ENCODE measurements around the gene AXIN2. TPM values are rescaled to one million over a fixed set of nuclear protein-coding genes. Genes with fewer than 3 reads are reported as not detected.

Gene AXIN2
- polyA plus RNA-seq, 3 donors: 22.1 to 24.6 (median 23.1) TPM

DNA sequence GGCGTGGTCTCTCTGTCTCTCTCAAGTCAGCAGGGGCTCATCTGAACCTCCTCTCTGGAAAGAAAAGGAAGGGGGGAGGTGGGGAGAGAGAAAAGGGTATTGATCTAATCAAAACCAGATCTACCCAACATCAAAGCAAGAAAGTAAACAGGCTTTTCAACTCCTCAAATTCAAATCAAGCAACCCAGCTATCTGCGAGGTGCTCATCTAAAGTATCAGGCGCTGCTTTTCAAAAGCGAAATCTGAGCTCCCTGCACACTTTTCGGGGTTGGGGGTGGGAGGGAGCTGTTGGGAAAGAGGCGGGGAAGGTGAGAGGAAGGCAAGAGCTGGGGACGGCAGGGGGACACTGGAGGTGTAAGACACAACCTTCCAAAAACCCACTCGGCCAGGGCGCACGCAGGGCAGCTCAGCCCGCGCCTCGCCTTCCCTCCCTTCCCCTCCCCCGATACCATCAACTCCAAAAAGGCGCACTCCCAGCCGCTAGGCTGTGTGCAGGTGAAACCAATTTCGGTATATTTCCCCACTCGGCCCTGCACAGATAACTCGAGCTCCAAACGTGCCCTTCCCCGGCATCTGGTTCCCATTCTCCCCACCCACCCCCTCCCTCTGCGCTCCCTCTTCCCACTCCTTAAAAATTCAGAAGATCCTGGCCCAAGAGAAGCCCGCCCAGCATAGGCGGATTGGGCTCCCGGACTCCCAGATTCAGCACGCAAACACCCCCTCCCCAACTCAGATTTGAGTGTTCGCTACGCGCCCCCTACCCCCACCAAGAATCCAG lies 2.6 kb downstream of the AXIN2 start:
- DNase-seq (ENCODE audit: extremely low read depth in 1 of 11, low read depth in 9 of 11, low spot score in 4 of 11): no peak

DNA sequence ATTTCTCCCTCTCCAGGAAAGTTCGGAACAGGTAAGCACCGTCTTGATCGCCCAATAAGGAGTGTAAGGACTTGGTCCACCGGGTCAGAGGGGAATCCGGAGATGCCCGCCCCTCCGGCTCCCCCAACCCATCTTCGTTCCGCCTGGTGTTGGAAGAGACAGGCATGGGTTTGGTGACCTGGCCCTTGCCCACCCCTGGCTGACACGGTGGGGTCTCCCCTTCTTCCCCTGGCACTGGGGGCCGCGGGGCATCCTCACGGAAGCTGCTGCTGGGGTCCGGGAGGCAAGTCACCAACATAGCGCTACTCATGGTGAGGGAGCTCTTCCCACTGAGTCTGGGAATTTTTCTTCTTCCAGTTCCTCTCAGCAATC lies 3.2 kb downstream of the AXIN2 start:
- DNase-seq (ENCODE audit: extremely low read depth in 1 of 11, low read depth in 9 of 11, low spot score in 4 of 11): no peak

- no peak for DNase-seq (ENCODE audit: extremely low read depth in 1 of 11, low read depth in 9 of 11, low spot score in 4 of 11)
Measured at GRCh38 chr17:65557349-65558310, 3.8 kb downstream of the AXIN2 start.

- DNase-seq (ENCODE audit: extremely low read depth in 1 of 11, low read depth in 9 of 11, low spot score in 4 of 11): no peak
Measured at GRCh38 chr17:65556910-65557348, 4.5 kb downstream of the AXIN2 start.

DNA sequence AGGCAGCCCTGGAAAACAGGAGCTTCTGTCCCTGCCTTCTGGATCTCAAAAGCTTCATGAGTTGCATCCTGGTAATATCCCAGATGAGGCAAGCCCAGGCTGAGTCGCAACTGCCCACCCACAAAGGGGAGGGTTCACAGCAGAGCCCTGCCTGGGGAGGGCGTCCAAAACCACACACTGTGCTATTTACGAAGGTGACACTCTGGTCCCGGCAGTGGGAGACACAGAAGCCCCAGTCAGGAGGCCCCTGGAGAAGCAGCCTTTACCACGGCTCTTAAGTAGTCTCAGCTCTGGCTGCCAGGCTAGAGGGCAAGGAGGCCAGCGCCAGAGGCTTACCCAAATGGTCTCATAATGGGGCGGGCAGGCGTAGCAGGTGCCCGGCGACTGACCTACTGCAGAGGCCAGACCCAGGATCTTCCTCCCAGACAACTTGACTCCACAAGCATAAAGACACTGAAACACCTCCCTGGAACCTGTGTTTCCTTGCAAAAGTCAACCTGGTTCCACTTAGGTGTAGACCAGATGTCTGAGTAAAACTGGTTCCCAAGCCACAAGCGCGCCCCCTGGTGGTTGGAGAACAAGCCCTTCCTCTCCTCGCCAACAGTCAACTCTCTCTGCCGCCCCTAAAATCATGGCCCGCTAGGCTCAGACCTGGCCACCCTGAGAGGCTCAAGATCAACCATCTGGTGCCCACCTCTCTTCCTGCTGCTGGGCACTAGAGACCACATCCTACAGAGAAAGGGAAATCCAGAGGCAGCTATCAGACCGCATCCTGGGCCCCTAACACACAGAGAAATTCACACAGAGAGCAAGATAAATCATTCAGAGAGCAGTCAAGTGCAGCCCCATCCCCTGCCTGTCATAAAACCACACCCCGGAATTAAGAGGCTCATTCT lies 5.2 kb downstream of the AXIN2 start:
- peak in 6 of 11 donors; percentile 62 to 79 (median 69) for DNase-seq (ENCODE audit: extremely low read depth in 1 of 11, low read depth in 9 of 11, low spot score in 4 of 11)

GRCh38 chr17:65554553-65555223 lies 6.8 kb downstream of the AXIN2 start:
- DNase-seq (ENCODE audit: extremely low read depth in 1 of 11, low read depth in 9 of 11, low spot score in 4 of 11): no peak

DNA sequence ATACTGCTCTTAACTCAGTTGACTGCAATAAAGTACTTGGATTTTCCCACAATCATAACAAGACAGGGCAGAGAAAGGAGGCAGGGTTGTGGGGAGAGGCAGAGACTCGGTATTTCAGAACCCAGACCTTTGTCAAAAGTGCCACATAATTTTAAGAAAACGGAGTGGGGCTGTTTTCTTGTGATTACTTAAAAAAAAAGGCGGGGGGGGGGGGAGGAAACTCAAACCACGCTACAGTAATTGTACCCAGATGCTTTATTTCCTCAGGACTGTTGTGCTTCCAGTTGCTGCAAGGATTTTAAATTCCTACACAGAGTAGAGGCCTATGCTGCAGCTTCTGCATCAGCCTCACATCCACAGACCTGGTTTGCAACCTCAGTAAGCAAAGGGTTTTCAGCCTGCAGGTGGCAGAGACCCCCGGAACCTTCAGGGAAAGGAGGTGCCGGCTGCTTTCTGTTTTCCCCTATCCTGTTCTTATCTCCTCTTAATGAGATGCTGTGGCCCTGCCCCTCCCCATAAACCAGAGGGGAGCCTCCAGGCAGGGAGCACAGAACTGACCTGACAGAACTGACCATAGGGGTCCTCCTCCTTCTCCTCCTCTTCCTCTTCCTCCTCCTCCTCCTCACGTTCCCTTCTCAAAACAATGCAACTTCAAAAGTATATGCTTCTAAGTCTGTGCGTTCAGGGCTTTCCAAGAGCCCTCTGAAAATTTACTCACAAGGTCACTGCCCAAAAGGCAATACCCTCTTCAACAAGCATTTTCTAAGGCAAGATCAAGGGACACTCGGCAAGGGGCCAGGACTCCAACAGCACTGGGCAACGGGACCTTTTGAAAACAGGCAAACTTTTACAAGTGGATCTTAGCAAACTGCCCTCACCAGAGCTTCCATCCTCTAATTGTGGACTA lies 7.5 kb downstream of the AXIN2 start:
- no peak for DNase-seq (ENCODE audit: extremely low read depth in 1 of 11, low read depth in 9 of 11, low spot score in 4 of 11)

DNA sequence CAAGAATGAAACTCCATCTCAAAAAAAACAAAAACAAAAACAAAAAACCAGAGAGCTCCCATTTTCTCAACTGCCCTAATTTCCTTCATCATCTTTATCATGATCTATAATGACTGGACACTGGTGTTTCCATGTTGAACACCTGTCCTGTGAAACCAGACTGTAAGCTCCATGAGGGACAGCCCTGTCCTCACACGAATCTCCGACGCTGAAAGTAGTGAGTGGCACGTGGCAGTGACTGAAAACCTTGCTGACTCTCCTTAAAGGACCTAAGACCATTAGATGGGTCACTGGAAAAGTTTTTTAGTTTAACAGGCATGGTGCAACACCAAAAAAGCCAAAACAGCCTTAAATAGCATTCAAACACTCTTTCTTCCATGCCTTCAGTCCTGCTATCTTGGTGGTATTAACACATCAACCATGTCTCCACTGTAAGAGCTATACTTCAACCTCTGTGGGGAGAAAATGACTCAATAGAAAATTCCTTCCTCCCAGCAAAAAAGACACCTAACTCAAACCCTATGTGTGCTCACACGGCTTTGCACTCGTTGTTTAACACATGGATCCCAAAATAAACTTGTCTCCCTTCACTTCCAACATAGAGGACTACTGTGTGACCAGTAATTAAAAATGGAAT lies 8.3 kb downstream of the AXIN2 start:
- DNase-seq (ENCODE audit: extremely low read depth in 1 of 11, low read depth in 9 of 11, low spot score in 4 of 11): no peak

- DNase-seq (ENCODE audit: extremely low read depth in 1 of 11, low read depth in 9 of 11, low spot score in 4 of 11): no peak
Measured at GRCh38 chr17:65552214-65552613, 9.2 kb downstream of the AXIN2 start.

DNA sequence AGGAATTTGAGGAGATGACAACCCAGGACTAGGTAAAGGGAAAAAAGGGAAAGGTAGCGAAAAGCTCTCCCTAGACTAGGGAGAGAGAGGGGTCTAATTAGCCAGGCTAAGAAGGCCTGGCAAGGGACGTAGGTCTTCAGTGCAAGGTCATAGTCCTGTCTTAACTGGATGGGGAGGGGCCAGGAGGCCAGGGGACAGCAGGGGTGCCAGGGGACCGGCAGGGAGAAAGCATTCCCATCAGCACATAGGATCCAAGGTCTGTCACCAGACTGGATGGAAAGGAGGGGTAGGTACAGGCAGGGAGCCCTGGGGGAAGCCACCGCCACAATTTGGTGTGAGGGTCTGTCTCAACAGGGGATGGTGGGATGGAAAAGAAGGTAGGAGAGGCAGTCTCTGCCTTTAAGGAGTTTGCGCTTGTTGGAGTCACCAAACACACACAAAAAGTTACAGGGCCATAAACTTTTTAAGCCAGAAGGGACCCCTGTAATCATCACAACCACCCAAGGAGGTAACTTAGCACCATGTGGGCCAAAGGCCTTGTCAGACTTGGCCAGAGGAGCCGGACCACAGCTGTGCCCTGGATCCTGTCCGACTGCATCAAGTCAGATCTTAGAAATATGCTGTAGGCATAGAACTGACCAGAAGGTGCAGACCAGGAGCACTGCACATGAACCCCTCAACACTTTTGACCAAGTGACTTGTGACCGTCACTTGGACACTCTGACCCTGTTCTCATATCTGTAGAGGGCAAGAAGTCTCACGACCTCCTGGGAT lies 10.0 kb downstream of the AXIN2 start:
- DNase-seq (ENCODE audit: extremely low read depth in 1 of 11, low read depth in 9 of 11, low spot score in 4 of 11): no peak

DNA sequence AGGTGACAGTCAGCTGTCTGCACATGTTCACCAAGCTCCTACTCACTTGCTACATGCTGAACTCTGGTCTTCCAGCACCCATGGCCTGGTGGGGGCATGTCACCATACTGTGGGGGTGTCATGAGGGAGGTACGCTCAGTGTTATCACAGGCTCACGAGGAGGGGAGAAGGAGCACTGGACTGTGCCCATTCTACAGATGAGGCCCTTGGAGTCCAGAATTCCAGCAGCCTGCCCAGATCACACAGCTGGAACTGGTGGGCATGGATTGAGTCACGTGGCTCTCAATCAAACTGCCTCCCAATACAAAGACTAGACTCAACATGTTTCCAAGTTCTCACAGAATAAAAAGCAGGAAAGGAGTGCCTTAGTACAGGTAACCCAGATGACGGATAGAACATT lies 10.7 kb downstream of the AXIN2 start:
- no peak for DNase-seq (ENCODE audit: extremely low read depth in 1 of 11, low read depth in 9 of 11, low spot score in 4 of 11)

- no peak for DNase-seq (ENCODE audit: extremely low read depth in 1 of 11, low read depth in 9 of 11, low spot score in 4 of 11)
Measured at GRCh38 chr17:65550075-65550662, 11.3 kb downstream of the AXIN2 start.

DNA sequence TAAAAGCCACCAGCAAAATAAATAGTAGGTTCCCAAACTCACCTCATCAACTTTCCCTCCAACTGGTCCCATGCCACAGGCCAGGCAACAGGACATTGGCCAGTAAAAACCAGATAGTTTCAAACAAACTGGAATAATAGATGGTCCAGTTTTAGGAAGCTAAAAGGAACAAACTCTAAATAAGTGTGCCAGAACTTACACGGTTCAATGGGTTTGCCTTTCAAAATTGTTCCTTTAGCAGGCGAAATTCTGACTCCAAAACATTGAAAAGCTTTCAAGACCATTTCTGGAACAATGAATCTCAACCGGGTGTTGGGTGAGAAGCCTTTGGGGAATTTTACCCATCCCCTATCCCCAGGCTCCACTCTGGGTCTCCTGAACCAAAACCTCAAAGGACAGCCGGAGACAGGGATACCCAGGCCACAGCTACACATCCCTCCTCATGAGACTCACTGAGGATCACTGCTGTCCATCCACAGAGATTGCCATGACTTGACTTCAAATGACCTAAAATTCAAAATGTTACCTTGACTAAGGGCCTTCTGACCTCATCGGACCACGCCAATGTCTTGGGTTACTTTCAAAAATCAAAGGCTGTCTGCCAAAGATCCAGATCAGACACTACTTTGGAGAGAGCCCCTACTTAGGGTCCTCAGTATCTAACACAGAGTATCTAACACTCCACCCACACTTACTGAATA lies 13.0 kb downstream of the AXIN2 start:
- no peak for DNase-seq (ENCODE audit: extremely low read depth in 1 of 11, low read depth in 9 of 11, low spot score in 4 of 11)

DNA sequence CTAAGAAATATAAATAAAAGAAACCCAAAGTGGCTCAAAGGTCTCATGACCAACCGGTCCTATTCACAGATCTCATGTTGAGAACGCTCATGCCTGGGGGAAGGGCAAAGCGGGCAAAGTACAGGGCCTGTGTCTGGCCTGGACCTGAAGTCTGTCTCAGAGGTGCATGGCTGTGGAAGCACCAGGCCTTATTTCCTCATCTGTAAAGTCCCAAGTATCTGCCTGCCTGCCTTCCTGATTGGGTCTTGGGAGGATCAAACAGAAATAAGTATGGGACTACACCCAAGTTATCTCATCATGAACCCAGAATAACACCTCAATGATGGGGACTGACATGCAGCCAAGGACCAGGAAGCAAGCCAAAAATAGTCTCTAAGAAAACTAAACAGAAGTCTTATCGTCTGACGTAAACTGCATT lies 14.2 kb downstream of the AXIN2 start:
- DNase-seq (ENCODE audit: extremely low read depth in 1 of 11, low read depth in 9 of 11, low spot score in 4 of 11): no peak

- no peak for DNase-seq (ENCODE audit: extremely low read depth in 1 of 11, low read depth in 9 of 11, low spot score in 4 of 11)
Measured at GRCh38 chr17:65546579-65546978, 14.9 kb downstream of the AXIN2 start.
